ENCODE data around the gene ASB2.

GRCh38 chr14:93952829-93953228, 23.5 kb downstream of the ASB2 start:
- TF ChIP-seq YY1 (IDR thresholded peaks at IDR 0.05; ENCODE audit: insufficient read depth, insufficient read length) (no peak), ZNF274 (IDR thresholded peaks at IDR 0.05; ENCODE audit: low read depth, low read length) (no peak)

Data from NT2/D1 (cell line).